ENCODE results near the gene DLGAP1. TPM values are rescaled to one million over a fixed set of nuclear protein-coding genes. Genes with fewer than 3 reads are reported as not detected.

Gene DLGAP1
- total and polyA plus RNA-seq, 2 of the 8 experiments (the other 6 are each of a cell fraction or from before 2014, with no cell fraction given) = 11.8 to 16.9 TPM

DNA sequence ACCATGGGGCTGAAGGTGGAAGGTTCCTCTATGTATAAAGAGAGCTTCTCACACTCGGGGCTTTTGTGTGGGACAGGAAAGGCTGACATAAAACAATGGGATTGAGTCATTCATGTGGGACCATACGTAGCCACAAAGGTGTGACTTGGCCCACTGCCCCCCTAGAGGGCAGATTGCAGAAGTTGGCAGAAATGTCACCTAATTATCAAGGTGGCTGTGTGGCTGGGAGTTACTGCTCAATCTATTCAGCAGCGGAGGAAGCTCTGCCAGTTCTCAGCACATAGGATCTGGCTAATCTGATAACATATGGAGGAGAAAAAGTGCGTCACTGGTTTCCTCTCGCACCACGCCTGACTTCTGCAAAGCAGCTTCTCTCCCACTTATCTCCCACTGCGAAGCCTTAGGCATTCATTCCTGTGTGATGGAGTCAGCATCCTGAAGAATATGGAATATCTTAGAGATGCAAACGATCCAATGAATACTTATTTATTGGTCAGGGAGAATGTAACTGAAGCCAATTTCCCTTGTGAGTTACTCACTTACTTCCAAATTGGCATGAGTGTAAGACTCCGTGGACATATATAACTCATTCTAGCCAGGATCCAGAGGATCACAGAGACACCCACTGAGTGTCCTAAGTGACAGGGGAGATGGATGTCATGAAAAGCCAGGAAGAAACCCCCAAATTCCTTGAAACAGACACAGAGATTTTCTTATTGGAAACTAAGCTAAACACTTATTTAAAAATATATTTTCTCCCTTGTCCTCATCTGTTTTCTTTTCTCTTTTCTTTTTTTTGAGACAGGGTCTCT is 660.4 kb downstream of the DLGAP1 start:
- Histone ChIP-seq H3K27me3 (replicated peaks in 1 of 4; ENCODE audit: control insufficient read depth in 3 of 4, extremely low read depth in 1 of 4, insufficient read depth in 3 of 4, low read length in 3 of 4) (no peaks in the 10 kb centered on the region), H2BK20ac (ENCODE audit: low read length) (no peak overlapping the region), H3K79me1 (ENCODE audit: low read depth, low read length) (no peaks in the 10 kb centered on the region), H3K56ac (replicated peaks; ENCODE audit: insufficient read length, low read depth, low read length) (no peak overlapping the region), H3K4me1 (replicated peaks in 1 of 4; ENCODE audit: control insufficient read depth in 3 of 4, insufficient read depth in 4 of 4, low read length in 3 of 4) (peaks cover 0 to 6% (median under 1%) of the 10 kb centered on the region in 4 experiments; a peak in 3 of 7 replicates), H3K4ac (replicated peaks; ENCODE audit: insufficient read length, low read depth, low read length) (no peak overlapping the region), H2AK5ac (ENCODE audit: low read depth, low read length) (no peak overlapping the region), H3K23me2 (ENCODE audit: low read depth, low read length) (no peaks in the 10 kb centered on the region), H2AFZ (ENCODE audit: low read length) (no peak overlapping the region), H3K18ac (ENCODE audit: extremely low read depth, low read length) (no peak overlapping the region), H3K36me3 (ENCODE audit: control insufficient read depth in 2 of 4, insufficient read depth in 4 of 4, low read length in 3 of 4) (no peaks in the 10 kb centered on the region; a peak in 1 of 8 replicates), H4K20me1 (replicated peaks in 1 of 2; ENCODE audit: control insufficient read depth in 1 of 2, insufficient read depth in 2 of 2, low read length in 2 of 2) (peaks cover 0 to 1% of the 10 kb centered on the region in 2 experiments), H3K23ac (ENCODE audit: insufficient read length) (no peak overlapping the region), H3K4me2 (ENCODE audit: insufficient read depth in 1 of 2, low read depth in 2 of 2, low read length in 2 of 2) (no peak overlapping the region), H2BK120ac (replicated peaks; ENCODE audit: low read depth, low read length) (no peak overlapping the region), H3K14ac (ENCODE audit: insufficient read length) (no peak overlapping the region), H4K5ac (ENCODE audit: insufficient read length, low read depth, low read length) (no peak overlapping the region), H2BK12ac (ENCODE audit: low read depth, low read length) (no peak overlapping the region), H3K4me3 (ENCODE audit: extremely low read depth in 1 of 4, insufficient read depth in 2 of 4, low read depth in 3 of 4, low read length in 4 of 4) (no peak overlapping the region), H3K9ac (replicated peaks in 1 of 4; ENCODE audit: extremely low read depth in 1 of 4, low read depth in 3 of 4, low read length in 3 of 4) (no peak overlapping the region), H3K9me3 (ENCODE audit: insufficient read depth in 2 of 2, low read depth in 1 of 2, low read length in 1 of 2) (no peaks in the 10 kb centered on the region), H3K27ac (ENCODE audit: low read depth, low read length) (no peak overlapping the region), H4K8ac (ENCODE audit: extremely low read depth, insufficient read depth, low read length) (no peak overlapping the region), H2BK15ac (ENCODE audit: low read length) (no peak overlapping the region), H2BK5ac (ENCODE audit: low read depth, low read length) (no peak overlapping the region), H4K91ac (replicated peaks; ENCODE audit: insufficient read length, low read length) (no peak overlapping the region), H3K79me2 (ENCODE audit: control insufficient read depth in 1 of 2, insufficient read depth in 2 of 2, low read length in 2 of 2) (no peaks in the 10 kb centered on the region)
- CTCF ChIA-PET (ENCODE audit: partially characterized antibody) = interaction anchor here (0.8 to 2.1 kb wide), 7 partner anchors 10 to 199 kb away, joined by 3 to 8 read pairs (median 3); no protein-coding TSS in a partner anchor
- FAIRE-seq = no peak
- POLR2A ChIA-PET (ENCODE audit: partially characterized antibody) = interaction anchor here (1.3 kb wide), 1 partner anchor 11 kb away, joined by 3 read pairs; no protein-coding TSS in a partner anchor
- DNase-seq (ENCODE audit: low read depth in 1 of 2, low spot score in 2 of 2) = no peak
- WGBS, 2 experiments (ENCODE audit: extremely low coverage in 1 of 2, insufficient coverage in 1 of 2, insufficient read length in 1 of 2, insufficient replicate concordance in 2 of 2, low coverage in 1 of 2, low lambda C conversion rate in 2 of 2, missing lambda C conversion rate in 1 of 2) = 80% methylated on average over 9 of the region's 9 CpGs; no CpG with 5 or more reads in 1 of the 2 experiments
- no peak for TF ChIP-seq KDM4A (IDR thresholded peaks at IDR 0.05; ENCODE audit: low read depth, low read length, severe bottlenecking)
